ENCODE results near the gene NIM1K. TPM values are rescaled to one million over a fixed set of nuclear protein-coding genes. Genes with fewer than 3 reads are reported as not detected.

NIM1K gene
- total and polyA plus RNA-seq, 2 donors (not counting 3 experiments of a cell fraction or from before 2014, with no cell fraction given): 0.04 to 0.49 TPM

GRCh38 chr5:43242196-43242595, 50.2 kb downstream of the NIM1K start:
- peaks cover 3 to 6% of the 10 kb centered on the region in 2 experiments for H3K27me3 ChIP-seq (ENCODE audit: control insufficient read depth in 2 of 2, insufficient read depth in 2 of 2, low read length in 2 of 2)
- CTCF ChIA-PET: interaction anchor here (1.5 kb wide), 1 partner anchor 10 kb away, joined by 5 read pairs; no protein-coding TSS in a partner anchor
- no peak overlapping the region for H3K27ac ChIP-seq (ENCODE audit: insufficient read depth, low read depth, low read length)
- intact Hi-C loops (cut with micrococcal nuclease) (no loop called here), dilution Hi-C loops (cut with MboI; ENCODE audit: extremely low pct_ligation_motif_present, low sequenced_read_pairs) (no loop called here)
- no peaks in the 10 kb centered on the region for H3K36me3 ChIP-seq (ENCODE audit: control insufficient read depth in 2 of 2, extremely low read depth in 1 of 2, insufficient read depth in 2 of 2, low read length in 2 of 2)
- TF ChIP-seq POLR2AphosphoS5 (IDR thresholded peaks at IDR 0.05; ENCODE audit: insufficient read depth, low read depth, low read length) (no peak), EZH2 (IDR thresholded peaks at IDR 0.05; ENCODE audit: borderline replicate concordance, low read depth, low read length, severe bottlenecking) (no peak), JUN (IDR thresholded peaks at IDR 0.05; ENCODE audit: borderline replicate concordance, insufficient read depth, insufficient read length, low read depth) (no peak), CTCF (IDR thresholded peaks at IDR 0.05; ENCODE audit: extremely low read depth in 1 of 2, insufficient read depth in 1 of 2, low read depth in 1 of 2, low read length in 2 of 2) (no peak), POLR2A (IDR thresholded peaks at IDR 0.05; ENCODE audit: low read depth, low read length) (no peak), MYC (IDR thresholded peaks at IDR 0.05; ENCODE audit: low read depth, low read length) (no peak), GATA2 (IDR thresholded peaks at IDR 0.05; ENCODE audit: insufficient read depth, insufficient read length, low read depth, low read length) (no peak), MAX (IDR thresholded peaks at IDR 0.05; ENCODE audit: insufficient read depth, insufficient read length) (no peak), FOS (IDR thresholded peaks at IDR 0.05; ENCODE audit: borderline replicate concordance, insufficient read depth, low read length) (no peak)
- no peak overlapping the region for H3K4me2 ChIP-seq (ENCODE audit: insufficient read depth, low read length)
- H3K79me2 ChIP-seq (ENCODE audit: control insufficient read depth, insufficient read depth, low read length): no peaks in the 10 kb centered on the region
- POLR2A ChIA-PET: interaction anchor here (0.7 kb wide), 1 partner anchor 18 kb away, joined by 6 read pairs; no protein-coding TSS in a partner anchor
- no peak overlapping the region for H3K9ac ChIP-seq (replicated peaks; ENCODE audit: extremely low read depth, insufficient read depth, low read length)
- no peaks in the 10 kb centered on the region for H3K9me3 ChIP-seq (replicated peaks; ENCODE audit: control insufficient read depth, insufficient read depth, low read length)
- BruUV-seq (replicated peaks): no TSS peak
- FAIRE-seq (no peak), DNase-seq (ENCODE audit: low read depth, low spot score) (no peak)
- no peaks in the 10 kb centered on the region for H4K20me1 ChIP-seq (replicated peaks; ENCODE audit: control insufficient read depth, extremely low read depth, insufficient read depth, low read length)
- no peaks in the 10 kb centered on the region for H3K9me1 ChIP-seq (replicated peaks; ENCODE audit: control insufficient read depth, extremely low read depth, insufficient read depth, low read length)
- H2AFZ ChIP-seq (ENCODE audit: low read depth, low read length): no peak overlapping the region
- H3K4me1 ChIP-seq (ENCODE audit: control insufficient read depth, extremely low read depth, insufficient read depth, low read length): no peaks in the 10 kb centered on the region
- H3K4me3 ChIP-seq (replicated peaks in 1 of 3; ENCODE audit: insufficient read depth in 1 of 3, low read depth in 1 of 3, low read length in 3 of 3): no peak overlapping the region
